Prostate gland (tissue), 2 donors: ENCODE results near the gene RAI2. TPM values are rescaled to one million over a fixed set of nuclear protein-coding genes. Genes with fewer than 3 reads are reported as not detected.

ENCODE experiments used
- DNase-seq: peaks from one replicate; pipeline ENCODE4 v3.0.0-alpha.2; 2019; ENCODE audit warnings: low spot score
- H3K27ac ChIP-seq, 2 donors: fragments of 200-600 bp; sonication (generic); 2 replicates each; pipeline ENCODE4 v1.5.1; 2017 to 2019
- H3K27me3 ChIP-seq: fragments of 200-600 bp; sonication (generic); replicated peaks from 2 replicates; pipeline ENCODE4 v1.5.1; 2019; ENCODE audit not compliant: insufficient read depth
- H3K36me3 ChIP-seq, 2 donors: fragments of 200-600 bp; sonication (generic); 1 replicate in 1 of 2; 2 replicates in 1 of 2; pipeline versions ENCODE4 v1.5.1 to v1.8.1; 2017 to 2019
- H3K4me1 ChIP-seq: fragments of 200-600 bp; sonication (generic); replicated peaks from 2 replicates; pipeline ENCODE4 v1.5.1; 2019
- H3K4me3 ChIP-seq, 2 donors: fragments of 200-600 bp; sonication (generic); 2 replicates each; pipeline ENCODE4 v1.5.1; 2017 to 2019
- H3K9me3 ChIP-seq: fragments of 200-600 bp; sonication (generic); 2 replicates; pipeline ENCODE4 v1.5.1; 2017
- CTCF ChIP-seq, 4 experiments: fragments of 200-600 bp in 2 of 4; fragments of 450-650 bp in 2 of 4; sonication (generic) in 2 of 4; IDR thresholded peaks; 1 replicate in 3 of 4; 2 replicates in 1 of 4; pipeline ENCODE4 v1.5.1; 2016 to 2019; ENCODE audit warnings: antibody characterized with exemption in 4 of 4, mild to moderate bottlenecking in 2 of 4, moderate library complexity in 2 of 4
- POLR2A ChIP-seq: fragments of 450-650 bp; IDR thresholded peaks from one replicate; pipeline ENCODE4 v1.6.1; 2016; ENCODE audit warnings: antibody characterized with exemption, mild to moderate bottlenecking
- POLR2AphosphoS5 ChIP-seq: sonication (generic); formaldehyde crosslinking; IDR thresholded peaks from one replicate; pipeline ENCODE4 v1.6.1; 2017; ENCODE audit warnings: antibody characterized with exemption
- WGBS: methylation state at CpG from one replicate; pipeline ENCODE4 v1.1.5; 2018; 5-methylcytosine and 5-hydroxymethylcytosine counted together
- intact Hi-C: fragments of 100-400 bp; cut with DNase I; formaldehyde crosslinking; loops from one replicate; pipeline ENCODE4 v1.14.2; 2022
- total RNA-seq, 2 donors: library from RNA; depleted of rRNA; stranded (reverse); fragments of >200 nt; gene quantifications; one replicate each; pipeline ENCODE4 v1.1.0, GENCODE V29; 2016

Gene RAI2
- total RNA-seq, 2 donors from 2014 or later = 11.5 to 19.1 TPM

DNA sequence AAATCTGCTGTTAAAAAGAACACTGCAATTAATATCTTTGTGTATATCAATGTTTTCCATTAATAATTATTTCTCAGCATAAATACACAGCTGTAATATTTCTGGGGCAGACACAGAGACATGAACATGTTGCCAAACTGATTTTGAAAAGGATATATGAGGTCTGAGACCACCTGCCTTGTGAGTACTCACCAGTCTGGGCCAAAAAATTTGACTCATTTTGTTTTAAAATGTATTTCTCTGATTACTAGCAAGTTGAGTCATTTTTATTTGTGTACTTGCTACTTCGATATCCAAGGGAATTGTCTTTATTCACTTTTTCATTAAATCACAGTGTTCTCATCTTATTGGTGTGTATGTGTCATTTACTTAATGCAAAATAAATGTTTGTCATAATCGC lies 8.5 kb upstream of the RAI2 start:
- Histone ChIP-seq H3K27me3 (no peaks in the 10 kb centered on the region), H3K27ac (no peak overlapping the region), H3K9me3 (no peaks in the 10 kb centered on the region), H3K36me3 (no peaks in the 10 kb centered on the region), H3K4me1 (no peaks in the 10 kb centered on the region), H3K4me3 (no peak overlapping the region)
- intact Hi-C loops = loop anchor here (10.0 kb wide), 1 partner anchor 55 kb away; no protein-coding TSS in a partner anchor
- TF ChIP-seq POLR2A (no peak), CTCF (IDR thresholded peaks at IDR 0.05) (no peak), POLR2AphosphoS5 (no peak)
- WGBS = 54% methylated on average over 2 of the region's 2 CpGs
- DNase-seq = no peak

- 5% methylated on average over 15 of the region's 15 CpGs for WGBS
- no peaks in the 10 kb centered on the region for H3K36me3 ChIP-seq
- H3K4me3 ChIP-seq = peak overlapping the region; percentile 43 to 45
- H3K4me1 ChIP-seq = no peaks in the 10 kb centered on the region
- no peak for DNase-seq
- H3K9me3 ChIP-seq = no peaks in the 10 kb centered on the region
- H3K27ac ChIP-seq = peak overlapping the region in 1 of 2 donors; percentile 47
- no peaks in the 10 kb centered on the region for H3K27me3 ChIP-seq
- no peak for TF ChIP-seq POLR2AphosphoS5
- intact Hi-C loops = loop anchor here (10.0 kb wide), 1 partner anchor 47 kb away; no protein-coding TSS in a partner anchor
Observed at GRCh38 chrX:17861489-17862011, 452 bp upstream of the RAI2 start.

- peak; percentile 4 for DNase-seq
- Histone ChIP-seq H3K4me3 (peak overlapping the region; percentile 43 to 44), H3K36me3 (no peaks in the 10 kb centered on the region), H3K27ac (peak overlapping the region; percentile 57 to 64), H3K4me1 (no peaks in the 10 kb centered on the region), H3K27me3 (no peaks in the 10 kb centered on the region), H3K9me3 (no peaks in the 10 kb centered on the region)
- 2% methylated on average over 27 of the region's 53 CpGs for WGBS
- TF ChIP-seq POLR2AphosphoS5 = no peak
- TF ChIP-seq CTCF (IDR thresholded peaks at IDR 0.05) = no peak
- TF ChIP-seq POLR2A = no peak
- intact Hi-C loops = loop anchor here (10.0 kb wide), 1 partner anchor 45 kb away; no protein-coding TSS in a partner anchor
Observed at GRCh38 chrX:17860179-17860780, 818 bp downstream of the RAI2 start.

DNA sequence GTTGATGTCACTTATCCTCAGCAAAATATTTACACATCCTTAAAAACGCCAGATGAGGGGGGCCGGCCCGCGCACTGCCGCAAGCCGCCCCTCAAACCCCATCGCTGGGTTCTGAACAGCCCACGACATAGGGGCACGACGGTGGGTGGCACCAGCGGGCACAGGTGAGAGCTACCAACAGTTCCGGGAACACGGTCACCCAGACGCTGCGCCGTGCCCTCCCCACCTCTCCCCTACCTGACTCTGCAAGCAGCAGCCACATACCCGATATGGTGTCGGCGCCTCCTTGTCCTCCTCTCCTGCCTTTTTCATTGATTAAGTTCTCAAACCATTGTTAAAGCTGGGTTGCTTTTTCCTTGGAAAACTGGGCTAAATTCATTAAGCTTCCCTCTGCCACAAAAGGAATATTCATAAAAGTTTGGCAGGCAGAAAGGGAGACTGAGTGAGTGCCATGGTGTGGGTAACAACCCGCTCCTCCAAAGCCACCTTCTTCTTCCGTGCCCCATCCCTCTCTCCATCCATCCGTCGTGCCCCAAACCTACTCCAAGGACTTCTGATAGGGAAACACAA lies 1.4 kb downstream of the RAI2 start:
- no peaks in the 10 kb centered on the region for H3K36me3 ChIP-seq
- H3K27me3 ChIP-seq = no peaks in the 10 kb centered on the region
- peak; percentile 8 for DNase-seq
- TF ChIP-seq POLR2A = no peak
- peak; percentile 7 for TF ChIP-seq POLR2AphosphoS5
- no peak for TF ChIP-seq CTCF (IDR thresholded peaks at IDR 0.05)
- no peaks in the 10 kb centered on the region for H3K9me3 ChIP-seq
- H3K4me1 ChIP-seq = no peaks in the 10 kb centered on the region
- H3K27ac ChIP-seq = peak overlapping the region; percentile 11 to 27
- intact Hi-C loops = loop anchor here (10.0 kb wide), 1 partner anchor 45 kb away; no protein-coding TSS in a partner anchor
- 0% methylated on average over 23 of the region's 23 CpGs for WGBS
- peak overlapping the region; percentile 43 to 44 for H3K4me3 ChIP-seq

DNA sequence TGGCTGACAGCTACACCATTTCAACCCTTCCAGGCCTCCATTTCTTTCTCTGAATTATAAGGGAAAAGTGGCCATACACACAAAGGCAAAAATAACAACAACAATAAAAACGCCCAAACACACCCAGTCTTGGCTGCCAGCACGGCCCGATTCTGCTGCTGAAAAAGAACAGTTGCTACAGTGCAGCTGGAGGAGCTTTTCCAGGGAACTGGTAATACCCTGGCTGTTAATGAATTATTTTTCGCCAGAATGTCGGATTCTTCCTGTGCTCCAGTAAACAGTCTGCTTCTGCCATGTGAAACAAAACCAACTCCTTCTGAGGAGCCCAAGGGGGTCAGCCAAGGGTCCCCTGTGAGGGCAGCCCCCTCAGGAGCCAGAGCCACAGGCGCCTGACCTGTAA lies 6.6 kb downstream of the RAI2 start:
- Histone ChIP-seq H3K4me3 (no peak overlapping the region), H3K27ac (no peak overlapping the region)

More for the DNA sequence above, 6.6 kb downstream of the RAI2 start:
- TF ChIP-seq POLR2A = no peak
- no peak for TF ChIP-seq CTCF (IDR thresholded peaks at IDR 0.05)
- TF ChIP-seq POLR2AphosphoS5 = no peak
- WGBS = 51% methylated on average over 6 of the region's 6 CpGs
- Histone ChIP-seq H3K27me3 (no peaks in the 10 kb centered on the region), H3K36me3 (no peaks in the 10 kb centered on the region), H3K9me3 (no peaks in the 10 kb centered on the region), H3K4me1 (no peaks in the 10 kb centered on the region)
- intact Hi-C loops = no loop called here
- no peak for DNase-seq
